ENCODE measurements around the gene STXBP5.

DNA sequence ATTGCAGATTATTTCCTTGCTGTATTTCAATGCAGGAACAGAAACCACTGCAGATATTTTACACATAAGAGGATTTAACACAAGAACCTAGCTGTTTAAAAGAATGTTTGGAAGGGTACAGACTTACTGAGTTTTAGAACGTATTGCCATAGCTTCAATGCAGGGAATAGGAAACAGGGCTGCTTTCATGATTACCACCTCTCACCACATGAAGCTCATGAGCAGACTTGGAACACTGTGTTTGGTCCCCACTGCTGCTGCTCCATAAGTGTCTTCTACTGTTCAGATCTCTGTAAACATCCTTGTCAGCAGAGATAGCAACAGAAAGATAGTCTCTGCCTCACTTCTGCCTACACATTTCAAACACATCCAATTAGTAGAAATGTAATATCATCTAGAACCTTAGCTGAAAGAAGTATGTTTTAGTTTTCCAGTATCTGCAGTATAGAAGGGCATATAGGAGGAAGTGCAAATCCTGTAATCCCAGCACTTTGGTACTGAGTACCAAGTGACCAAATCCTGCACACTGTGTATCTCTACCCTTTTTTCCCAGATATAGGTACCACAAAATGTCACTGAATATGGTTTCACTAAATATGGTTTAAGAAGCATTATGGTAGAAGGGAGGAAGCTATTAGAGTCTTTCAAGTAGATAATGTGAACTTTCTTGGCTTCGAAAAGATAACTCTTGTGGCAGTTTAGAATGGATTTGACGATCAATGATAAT is 51.9 kb downstream of the STXBP5 start:
- TF ChIP-seq EZH2 (IDR thresholded peaks at IDR 0.05; ENCODE audit: insufficient read depth, poor library complexity, severe bottlenecking) (no peak), EZH2phosphoT487 (IDR thresholded peaks at IDR 0.05; ENCODE audit: insufficient read depth, low read depth) (no peak)

All from GM23248 (cell line).